H9 (cell line): ENCODE measurements around the gene CDC25B. TPM values are rescaled to one million over a fixed set of nuclear protein-coding genes. Genes with fewer than 3 reads are reported as not detected.

Source experiments
- DNase-seq: peaks from one replicate; pipeline ENCODE4 v3.0.0-alpha.2; 2017
- H2AFZ ChIP-seq: one replicate; pipeline ENCODE4 v1.6.1; 2013; ENCODE audit warnings: mild to moderate bottlenecking, low read length, control low read depth, moderate library complexity
- H2AK5ac ChIP-seq: 2 replicates; pipeline ENCODE4 v1.6.1; 2013; ENCODE audit warnings: low read length, control low read depth, mixed read lengths; ENCODE audit not compliant: insufficient read length
- H2BK120ac ChIP-seq: one replicate; pipeline ENCODE4 v1.6.1; 2013; ENCODE audit warnings: low read depth, mild to moderate bottlenecking, low read length, control low read depth, inconsistent platforms; ENCODE audit not compliant: poor library complexity, severe bottlenecking
- H2BK12ac ChIP-seq: 2 replicates; pipeline ENCODE4 v1.6.1; 2013; ENCODE audit warnings: low read length, control low read depth, mixed read lengths, low read depth; ENCODE audit not compliant: insufficient read length
- H2BK15ac ChIP-seq: 2 replicates; pipeline ENCODE4 v1.6.1; 2013; ENCODE audit warnings: low read depth, low read length, control low read depth
- H2BK20ac ChIP-seq: one replicate; pipeline ENCODE4 v1.6.1; 2013; ENCODE audit warnings: low read depth, mild to moderate bottlenecking, low read length, control low read depth, inconsistent platforms; ENCODE audit not compliant: poor library complexity, severe bottlenecking
- H2BK5ac ChIP-seq: 2 replicates; pipeline ENCODE4 v1.6.1; 2013; ENCODE audit warnings: low read length, control low read depth, mixed read lengths; ENCODE audit not compliant: insufficient read length
- H3K14ac ChIP-seq: 2 replicates; pipeline ENCODE4 v1.6.1; 2013; ENCODE audit warnings: low read length, control low read depth; ENCODE audit not compliant: insufficient read depth
- H3K18ac ChIP-seq: 2 replicates; pipeline ENCODE4 v1.6.1; 2013; ENCODE audit warnings: low read depth, mild to moderate bottlenecking, mixed read lengths, low read length, control low read depth; ENCODE audit not compliant: insufficient read length
- H3K23ac ChIP-seq: 2 replicates; pipeline ENCODE4 v1.6.1; 2013; ENCODE audit warnings: low read length, control low read depth, mixed read lengths, low read depth; ENCODE audit not compliant: insufficient read length
- H3K23me2 ChIP-seq: 2 replicates; pipeline ENCODE4 v1.6.1; 2013; ENCODE audit warnings: low read depth, mild to moderate bottlenecking, mixed read lengths, low read length, control low read depth; ENCODE audit not compliant: insufficient read length, poor library complexity, severe bottlenecking
- H3K27ac ChIP-seq: 2 replicates; pipeline ENCODE4 v1.5.1; 2013; ENCODE audit warnings: low read length, control low read depth, mixed read lengths, low read depth; ENCODE audit not compliant: insufficient read length
- H3K27me3 ChIP-seq: 2 replicates; pipeline ENCODE4 v1.6.1; 2013; ENCODE audit warnings: low read length, control low read depth, inconsistent platforms; ENCODE audit not compliant: insufficient read depth
- H3K4ac ChIP-seq: 2 replicates; pipeline ENCODE4 v1.6.1; 2013; ENCODE audit warnings: low read depth, mild to moderate bottlenecking, control low read depth, inconsistent platforms, low read length, moderate library complexity
- H3K4me1 ChIP-seq: 2 replicates; pipeline ENCODE4 v1.6.1; 2013; ENCODE audit warnings: low read length, control low read depth, inconsistent platforms; ENCODE audit not compliant: insufficient read depth
- H3K4me2 ChIP-seq: 2 replicates; pipeline ENCODE4 v1.6.1; 2013; ENCODE audit warnings: low read length, control low read depth, mixed read lengths; ENCODE audit not compliant: insufficient read length, insufficient read depth
- H3K56ac ChIP-seq: 2 replicates; pipeline ENCODE4 v1.6.1; 2013; ENCODE audit warnings: low read depth, mild to moderate bottlenecking, mixed read lengths, low read length, control low read depth; ENCODE audit not compliant: insufficient read length
- H3K79me1 ChIP-seq: 2 replicates; pipeline ENCODE4 v1.6.1; 2013; ENCODE audit warnings: low read depth, mild to moderate bottlenecking, moderate library complexity, low read length, control low read depth, inconsistent platforms; ENCODE audit not compliant: insufficient read depth, poor library complexity, severe bottlenecking
- H3K79me2 ChIP-seq: 2 replicates; pipeline ENCODE4 v1.6.1; 2013; ENCODE audit warnings: low read length, control low read depth, inconsistent platforms; ENCODE audit not compliant: insufficient read depth
- H3K9ac ChIP-seq: 2 replicates; pipeline ENCODE4 v1.6.1; 2013; ENCODE audit warnings: low read length, control low read depth, mixed read lengths; ENCODE audit not compliant: insufficient read length; ENCODE audit errors: extremely low read depth
- H3K9me3 ChIP-seq: one replicate; pipeline ENCODE4 v1.6.1; 2013; ENCODE audit warnings: low read depth, low read length, inconsistent platforms; ENCODE audit not compliant: control insufficient read depth
- H3T11ph ChIP-seq: one replicate; pipeline ENCODE4 v1.6.1; 2013; ENCODE audit warnings: mild to moderate bottlenecking, low read length, control low read depth, inconsistent platforms
- H4K20me1 ChIP-seq: one replicate; pipeline ENCODE4 v1.6.1; 2013; ENCODE audit not compliant: control insufficient read depth, insufficient read length, insufficient read depth
- H4K5ac ChIP-seq: 2 replicates; pipeline ENCODE4 v1.6.1; 2013; ENCODE audit warnings: low read depth, mild to moderate bottlenecking, mixed read lengths, low read length, control low read depth; ENCODE audit not compliant: insufficient read length
- H4K8ac ChIP-seq: replicated peaks from 2 replicates; pipeline ENCODE4 v1.6.1; 2013; ENCODE audit warnings: low read length, control low read depth, mixed read lengths, low read depth; ENCODE audit not compliant: insufficient read length
- H4K91ac ChIP-seq: 2 replicates; pipeline ENCODE4 v1.6.1; 2013; ENCODE audit warnings: low read depth, mild to moderate bottlenecking, moderate library complexity, mixed read lengths, low read length, control low read depth; ENCODE audit not compliant: insufficient read length
- H3K27ac Mint-ChIP-seq, 3 experiments: 2 replicates in 2 of 3; 3 replicates in 1 of 3; pipeline ENCODE4 v1.8.0; 2020 to 2021; ENCODE audit warnings: mixed read lengths in 3 of 3, mild to moderate bottlenecking in 1 of 3, moderate library complexity in 1 of 3
- H3K27me3 Mint-ChIP-seq: 2 replicates; pipeline ENCODE4 v1.8.0; 2021; ENCODE audit warnings: low read depth, mild to moderate bottlenecking, moderate library complexity, mixed read lengths
- H3K36me3 Mint-ChIP-seq, 3 experiments: 2 replicates in 2 of 3; 3 replicates in 1 of 3; pipeline ENCODE4 v1.8.0; 2020 to 2021; ENCODE audit warnings: low read depth in 3 of 3, mixed read lengths in 3 of 3; ENCODE audit not compliant: insufficient read depth in 1 of 3
- H3K4me1 Mint-ChIP-seq, 2 experiments: 2 replicates each; pipeline ENCODE4 v1.8.0; 2020; ENCODE audit warnings: mixed read lengths in 2 of 2
- H3K4me3 Mint-ChIP-seq, 2 experiments: 2 replicates in 1 of 2; 3 replicates in 1 of 2; pipeline ENCODE4 v1.8.0; 2020 to 2021; ENCODE audit warnings: mild to moderate bottlenecking in 2 of 2, mixed read lengths in 2 of 2, moderate library complexity in 1 of 2
- H3K9me3 Mint-ChIP-seq, 2 experiments: 2 replicates in 1 of 2; 3 replicates in 1 of 2; pipeline ENCODE4 v1.8.0; 2020; ENCODE audit warnings: mild to moderate bottlenecking in 2 of 2, mixed read lengths in 2 of 2, moderate library complexity in 1 of 2
- WGBS: extraction: QIAGEN DNeasy Blood & Tissue Kit; methylation state at CpG from one replicate; pipeline ENCODE4 v1.1.7; 2013; ENCODE audit warnings: missing lambda C conversion rate, low lambda C conversion rate, mixed read lengths; ENCODE audit not compliant: insufficient read length; ENCODE audit errors: extremely low coverage; 5-methylcytosine and 5-hydroxymethylcytosine counted together
- total RNA-seq: library from RNA; stranded (reverse); gene quantifications from 2 replicates; pipeline ENCODE4 v1.2.1, GENCODE V29; 2021
- TF ChIP-seq, protein P1 (sequence below): fragments of 200-600 bp; sonication (generic); conservative IDR thresholded peaks from 3 replicates; pipeline ENCODE4 v1.8.0; 2021; ENCODE audit warnings: antibody characterized with exemption, mild to moderate bottlenecking

CDC25B gene
- total RNA-seq, 1 experiment from 2014 or later = 24.0 TPM

DNA sequence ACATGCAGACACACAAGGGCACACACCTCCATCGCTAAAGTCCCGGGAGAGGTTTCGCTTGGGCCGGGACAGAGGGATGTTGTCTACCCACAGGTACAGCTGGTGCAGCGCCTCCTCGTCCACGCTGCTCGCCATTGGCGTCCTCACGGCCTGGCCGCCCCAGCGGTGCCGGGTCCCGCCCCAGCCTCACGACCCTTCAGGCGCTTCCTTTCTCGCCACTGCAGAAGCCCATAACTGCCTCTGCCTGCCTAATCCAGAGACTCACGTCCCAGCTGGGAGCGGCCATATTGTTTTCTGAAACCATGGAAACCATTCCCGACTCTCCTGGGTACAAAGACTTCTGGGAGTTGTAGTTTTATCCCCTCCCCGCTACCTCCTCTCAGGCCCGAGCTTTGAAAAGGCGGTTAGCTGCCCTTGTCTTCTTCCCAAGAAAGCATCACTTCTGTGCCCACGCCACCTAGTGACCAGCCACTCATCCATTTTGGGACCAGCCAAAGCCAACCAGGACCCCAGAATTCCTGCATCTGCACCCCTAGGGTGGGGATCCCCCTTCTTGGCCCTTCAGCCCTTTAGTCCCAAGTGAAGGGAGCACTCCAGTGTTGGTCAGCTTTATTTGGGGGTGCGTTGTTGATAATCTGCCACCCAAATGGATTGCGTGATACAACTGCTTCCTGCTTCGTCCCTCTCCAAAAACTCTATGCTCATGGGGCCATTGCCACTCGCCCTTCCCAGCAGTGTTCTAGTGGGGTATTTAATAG is 14.8 kb upstream of the CDC25B start, which contains the start of gene SPEF1:
Gene SPEF1 (minus strand): TSS at position 296 of the 758 bp plus-strand sequence. CDS start 161 bp downstream, at position 135.
- Histone ChIP-seq H3K23ac (no peak within 1 kb of the TSS), H3K23me2 (peaks cover 21% of the 10 kb centered on the region), H2BK120ac (no peak within 1 kb of the TSS), H4K5ac (no peak within 1 kb of the TSS), H3K79me1 (no peaks in the 10 kb centered on the region), H3K4me2 (peak within 1 kb of the TSS; percentile 51), H2BK12ac (no peak within 1 kb of the TSS), H3K79me2 (no peaks in the 10 kb centered on the region), H4K8ac (no peak within 1 kb of the TSS), H3T11ph (no peak within 1 kb of the TSS), H4K20me1 (no peaks in the 10 kb centered on the region), H4K91ac (no peak within 1 kb of the TSS), H2BK15ac (no peak within 1 kb of the TSS), H2AK5ac (no peak within 1 kb of the TSS), H3K27ac (no peak within 1 kb of the TSS), H3K9ac (no peak within 1 kb of the TSS), H3K14ac (no peak within 1 kb of the TSS), H2BK5ac (no peak within 1 kb of the TSS), H3K56ac (no peak within 1 kb of the TSS), H3K27me3 (peaks cover 2% of the 10 kb centered on the region; the same call in 1 of the 2 replicates), H3K9me3 (no peaks in the 10 kb centered on the region), H3K18ac (no peak within 1 kb of the TSS), H3K4ac (no peak within 1 kb of the TSS), H2BK20ac (no peak within 1 kb of the TSS), H3K4me1 (no peaks in the 10 kb centered on the region; the same call in 1 of the 2 replicates), H2AFZ (no peak within 1 kb of the TSS)
- DNase-seq = peak; percentile 95
- H3K9me3 Mint-ChIP-seq = no peaks in the 10 kb centered on the region
- peak within 1 kb of the TSS in 1 of 3 experiments; percentile 62; a peak in 1 of 7 replicates for H3K27ac Mint-ChIP-seq
- peaks cover 5 to 12% (median 8%) of the 10 kb centered on the region in 3 experiments for H3K36me3 Mint-ChIP-seq
- peaks cover 39% of the 10 kb centered on the region for H3K27me3 Mint-ChIP-seq
- H3K4me1 Mint-ChIP-seq = peaks cover 30 to 45% of the 10 kb centered on the region in 2 experiments
- TF ChIP-seq, protein P1, sequence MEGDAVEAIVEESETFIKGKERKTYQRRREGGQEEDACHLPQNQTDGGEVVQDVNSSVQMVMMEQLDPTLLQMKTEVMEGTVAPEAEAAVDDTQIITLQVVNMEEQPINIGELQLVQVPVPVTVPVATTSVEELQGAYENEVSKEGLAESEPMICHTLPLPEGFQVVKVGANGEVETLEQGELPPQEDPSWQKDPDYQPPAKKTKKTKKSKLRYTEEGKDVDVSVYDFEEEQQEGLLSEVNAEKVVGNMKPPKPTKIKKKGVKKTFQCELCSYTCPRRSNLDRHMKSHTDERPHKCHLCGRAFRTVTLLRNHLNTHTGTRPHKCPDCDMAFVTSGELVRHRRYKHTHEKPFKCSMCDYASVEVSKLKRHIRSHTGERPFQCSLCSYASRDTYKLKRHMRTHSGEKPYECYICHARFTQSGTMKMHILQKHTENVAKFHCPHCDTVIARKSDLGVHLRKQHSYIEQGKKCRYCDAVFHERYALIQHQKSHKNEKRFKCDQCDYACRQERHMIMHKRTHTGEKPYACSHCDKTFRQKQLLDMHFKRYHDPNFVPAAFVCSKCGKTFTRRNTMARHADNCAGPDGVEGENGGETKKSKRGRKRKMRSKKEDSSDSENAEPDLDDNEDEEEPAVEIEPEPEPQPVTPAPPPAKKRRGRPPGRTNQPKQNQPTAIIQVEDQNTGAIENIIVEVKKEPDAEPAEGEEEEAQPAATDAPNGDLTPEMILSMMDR = peak; percentile 61
- whole genome bisulfite sequencing = no CpG with 5 or more reads among the region's 28 CpGs
- peak within 1 kb of the TSS; percentile 54 to 79 for H3K4me3 Mint-ChIP-seq
